GM12875 (cell line): ENCODE data around the gene MIR17HG.

Experiments used
- H3K4me3 ChIP-seq: one replicate; pipeline ENCODE4 v1.5.1; 2011; ENCODE audit warnings: low read depth, low read length, control low read depth
- CTCF ChIP-seq: IDR thresholded peaks from 2 replicates; pipeline ENCODE4 v1.5.1; 2011; ENCODE audit warnings: low read depth, mild to moderate bottlenecking, control low read depth, inconsistent platforms, low read length, moderate library complexity, borderline replicate concordance; ENCODE audit not compliant: insufficient read depth

MIR17HG gene

DNA sequence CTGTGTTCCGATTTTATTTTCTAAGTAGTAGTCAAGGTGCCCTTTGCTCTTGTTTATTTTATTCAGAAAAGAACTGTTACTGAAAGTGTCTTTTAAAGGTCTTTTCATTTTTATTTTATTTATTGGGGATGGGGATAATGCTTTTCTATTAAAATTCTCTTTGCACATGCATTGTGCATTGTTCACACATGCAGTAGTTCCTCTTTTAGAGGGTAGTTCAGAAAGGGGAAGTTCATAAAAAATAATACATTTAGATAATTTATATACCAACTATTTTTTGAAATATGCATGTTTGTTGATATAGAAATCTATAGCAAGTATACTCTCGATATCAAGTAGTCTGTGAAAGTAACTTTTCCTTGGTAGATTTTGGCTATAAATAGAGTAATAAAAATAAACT, 54.4 kb downstream of the MIR17HG start:
- H3K4me3 ChIP-seq = no peak overlapping the region
- TF ChIP-seq CTCF = no peak
